Nephron (organoid): ENCODE measurements around the gene ZMYND8.
"Not testable (repeated sequence)": the region's sequence is repeated elsewhere in the genome, so short reads cannot be mapped to it uniquely, and the experiment has no call there.

ENCODE experiments used
- H3K27ac Mint-ChIP-seq, 3 experiments: 2 replicates each; pipeline ENCODE4 v1.8.0; 2020; ENCODE audit warnings: mixed read lengths in 3 of 3, mild to moderate bottlenecking in 2 of 3, moderate library complexity in 1 of 3
- H3K27me3 Mint-ChIP-seq: 2 replicates; pipeline ENCODE4 v1.8.0; 2021; ENCODE audit warnings: low read depth, mild to moderate bottlenecking, moderate library complexity, mixed read lengths
- H3K36me3 Mint-ChIP-seq: 2 replicates; pipeline ENCODE4 v1.8.0; 2020; ENCODE audit warnings: low read depth, mixed read lengths
- H3K4me1 Mint-ChIP-seq: 2 replicates; pipeline ENCODE4 v1.8.0; 2020; ENCODE audit warnings: mixed read lengths
- H3K4me3 Mint-ChIP-seq, 3 experiments: 2 replicates each; pipeline ENCODE4 v1.8.0; 2020; ENCODE audit warnings: mild to moderate bottlenecking in 3 of 3, mixed read lengths in 3 of 3, moderate library complexity in 2 of 3
- H3K9me3 Mint-ChIP-seq: 2 replicates; pipeline ENCODE4 v1.8.0; 2020; ENCODE audit warnings: mixed read lengths
- TF ChIP-seq, protein P1 (sequence below), 3 experiments: fragments of 200-600 bp; sonication (generic); IDR thresholded peaks; one replicate each; pipeline ENCODE4 v1.5.0; 2021; ENCODE audit warnings: antibody characterized with exemption in 3 of 3; ENCODE audit not compliant: unreplicated experiment in 3 of 3

Gene ZMYND8

DNA sequence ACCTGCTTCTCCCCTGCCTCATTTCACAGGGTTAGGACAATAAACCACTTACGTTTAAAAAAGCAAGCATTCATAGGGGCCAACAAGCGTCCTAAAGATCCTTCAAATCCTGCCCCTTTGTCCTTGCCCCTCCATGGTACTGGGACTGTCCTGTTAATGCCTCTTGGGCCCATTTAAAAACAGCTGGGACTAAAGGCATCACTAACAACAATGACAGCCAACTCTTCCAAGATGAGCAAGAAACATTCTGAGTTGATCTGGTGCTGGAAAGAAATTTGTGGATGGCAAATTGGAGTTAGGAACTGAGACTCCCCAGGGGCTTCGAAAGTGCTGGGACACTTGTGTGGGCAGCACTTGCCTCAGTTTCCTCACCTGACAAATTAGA is 93.4 kb downstream of the ZMYND8 start:
- TF ChIP-seq, protein P1, sequence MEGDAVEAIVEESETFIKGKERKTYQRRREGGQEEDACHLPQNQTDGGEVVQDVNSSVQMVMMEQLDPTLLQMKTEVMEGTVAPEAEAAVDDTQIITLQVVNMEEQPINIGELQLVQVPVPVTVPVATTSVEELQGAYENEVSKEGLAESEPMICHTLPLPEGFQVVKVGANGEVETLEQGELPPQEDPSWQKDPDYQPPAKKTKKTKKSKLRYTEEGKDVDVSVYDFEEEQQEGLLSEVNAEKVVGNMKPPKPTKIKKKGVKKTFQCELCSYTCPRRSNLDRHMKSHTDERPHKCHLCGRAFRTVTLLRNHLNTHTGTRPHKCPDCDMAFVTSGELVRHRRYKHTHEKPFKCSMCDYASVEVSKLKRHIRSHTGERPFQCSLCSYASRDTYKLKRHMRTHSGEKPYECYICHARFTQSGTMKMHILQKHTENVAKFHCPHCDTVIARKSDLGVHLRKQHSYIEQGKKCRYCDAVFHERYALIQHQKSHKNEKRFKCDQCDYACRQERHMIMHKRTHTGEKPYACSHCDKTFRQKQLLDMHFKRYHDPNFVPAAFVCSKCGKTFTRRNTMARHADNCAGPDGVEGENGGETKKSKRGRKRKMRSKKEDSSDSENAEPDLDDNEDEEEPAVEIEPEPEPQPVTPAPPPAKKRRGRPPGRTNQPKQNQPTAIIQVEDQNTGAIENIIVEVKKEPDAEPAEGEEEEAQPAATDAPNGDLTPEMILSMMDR (IDR thresholded peaks at IDR 0.05; ENCODE audit: unreplicated experiment in 3 of 3) = no peak
- no peaks in the 10 kb centered on the region for H3K27me3 Mint-ChIP-seq
- peaks cover 24% of the 10 kb centered on the region for H3K4me1 Mint-ChIP-seq
- H3K9me3 Mint-ChIP-seq = no peaks in the 10 kb centered on the region
- H3K27ac Mint-ChIP-seq = peak overlapping the region in 1 of 3 experiments; percentile 9
- H3K4me3 Mint-ChIP-seq = no peak overlapping the region
- H3K36me3 Mint-ChIP-seq = peaks cover 74% of the 10 kb centered on the region

DNA sequence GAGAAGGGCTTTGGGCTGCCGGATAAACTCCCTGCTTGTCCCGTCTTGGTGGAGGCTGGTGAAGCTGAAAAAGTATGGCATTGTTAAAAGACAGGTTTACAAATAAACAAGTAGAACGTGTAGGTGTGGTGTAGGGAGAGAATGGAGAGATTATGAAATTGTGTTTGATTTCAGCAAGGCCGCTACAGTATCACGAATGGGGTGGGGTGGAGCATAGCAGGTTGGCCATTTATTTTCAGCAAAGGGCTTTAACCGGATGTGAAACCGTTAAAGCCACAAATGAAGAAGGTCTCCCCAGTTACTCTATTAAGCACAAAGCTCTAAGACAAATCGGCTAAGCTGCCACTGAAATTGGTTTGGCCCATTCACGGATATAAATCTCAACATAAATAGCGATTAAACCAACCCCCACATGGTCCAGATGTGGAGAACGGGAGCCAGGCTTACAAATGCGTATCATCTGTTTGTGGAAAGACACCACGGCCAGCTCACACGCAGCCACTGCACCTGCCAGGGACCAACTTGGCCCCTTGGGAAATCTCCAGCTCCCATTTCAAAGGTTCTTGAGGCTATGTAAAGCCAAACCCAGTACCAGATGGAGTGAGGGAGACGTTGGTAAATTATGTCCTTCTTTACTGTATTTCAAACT is 94.0 kb downstream of the ZMYND8 start:
- TF ChIP-seq, protein P1 (IDR thresholded peaks at IDR 0.05; ENCODE audit: unreplicated experiment in 3 of 3) = no peak
- Mint-ChIP-seq H3K4me3 (no peak overlapping the region), H3K36me3 (peaks cover 72% of the 10 kb centered on the region), H3K9me3 (no peaks in the 10 kb centered on the region), H3K4me1 (peaks cover 24% of the 10 kb centered on the region), H3K27me3 (no peaks in the 10 kb centered on the region), H3K27ac (no peak overlapping the region)

DNA sequence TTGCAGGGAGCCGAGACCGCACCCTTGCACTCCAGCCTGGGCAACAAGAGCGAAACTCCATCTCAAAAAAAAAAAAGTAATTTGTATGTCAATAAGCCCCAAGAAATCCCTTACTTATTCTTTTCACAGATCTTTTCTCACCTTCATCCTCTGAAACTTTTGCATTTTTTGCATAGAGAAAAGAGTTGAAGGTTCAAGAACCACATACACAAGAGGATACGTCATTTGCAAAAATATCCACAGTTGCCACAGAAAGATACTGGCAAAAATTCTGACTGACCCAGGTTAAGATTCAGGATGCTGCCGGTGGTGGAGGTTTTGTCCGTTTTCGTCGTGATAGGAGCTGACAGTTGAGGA is 94.5 kb downstream of the ZMYND8 start:
- Mint-ChIP-seq H3K4me3 (no peak overlapping the region), H3K27me3 (no peaks in the 10 kb centered on the region), H3K4me1 (peaks cover 24% of the 10 kb centered on the region), H3K9me3 (no peaks in the 10 kb centered on the region), H3K36me3 (peaks cover 72% of the 10 kb centered on the region), H3K27ac (no peak overlapping the region)
- TF ChIP-seq, protein P1 (IDR thresholded peaks at IDR 0.05; ENCODE audit: unreplicated experiment in 3 of 3) = no peak

DNA sequence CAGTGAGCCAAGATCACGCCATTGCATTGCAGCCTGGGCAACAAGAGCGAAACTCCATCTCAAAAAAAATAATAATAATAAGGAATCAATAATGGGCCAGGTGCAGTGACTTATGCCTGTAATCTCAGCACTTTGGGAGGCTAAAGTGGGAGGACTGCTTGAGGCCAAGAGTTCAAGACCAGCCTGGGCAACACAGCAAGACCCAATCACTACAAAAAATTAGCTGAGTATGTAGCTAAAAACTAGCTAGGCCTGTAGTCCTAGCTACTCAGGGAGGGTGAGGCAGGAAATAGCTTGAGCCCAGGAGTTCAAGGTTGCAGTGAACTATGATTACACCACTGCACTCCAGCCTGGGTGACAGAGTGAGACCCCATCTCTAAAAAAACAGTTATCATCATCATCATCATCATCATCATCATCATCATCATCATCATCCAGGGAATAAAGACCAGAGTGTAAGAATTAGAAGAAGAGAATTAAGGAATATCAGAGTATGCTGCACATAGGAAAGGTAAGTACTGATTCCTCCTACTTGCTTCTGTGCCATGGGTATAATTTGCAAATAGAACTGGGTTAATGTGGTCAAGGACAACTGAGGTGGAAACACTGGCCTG is 95.2 kb downstream of the ZMYND8 start:
- not testable (repeated sequence) for H3K4me3 Mint-ChIP-seq, H3K27me3 Mint-ChIP-seq, H3K27ac Mint-ChIP-seq, H3K9me3 Mint-ChIP-seq
- H3K36me3 Mint-ChIP-seq = peaks cover 72% of the 10 kb centered on the region
- peaks cover 24% of the 10 kb centered on the region for H3K4me1 Mint-ChIP-seq

DNA sequence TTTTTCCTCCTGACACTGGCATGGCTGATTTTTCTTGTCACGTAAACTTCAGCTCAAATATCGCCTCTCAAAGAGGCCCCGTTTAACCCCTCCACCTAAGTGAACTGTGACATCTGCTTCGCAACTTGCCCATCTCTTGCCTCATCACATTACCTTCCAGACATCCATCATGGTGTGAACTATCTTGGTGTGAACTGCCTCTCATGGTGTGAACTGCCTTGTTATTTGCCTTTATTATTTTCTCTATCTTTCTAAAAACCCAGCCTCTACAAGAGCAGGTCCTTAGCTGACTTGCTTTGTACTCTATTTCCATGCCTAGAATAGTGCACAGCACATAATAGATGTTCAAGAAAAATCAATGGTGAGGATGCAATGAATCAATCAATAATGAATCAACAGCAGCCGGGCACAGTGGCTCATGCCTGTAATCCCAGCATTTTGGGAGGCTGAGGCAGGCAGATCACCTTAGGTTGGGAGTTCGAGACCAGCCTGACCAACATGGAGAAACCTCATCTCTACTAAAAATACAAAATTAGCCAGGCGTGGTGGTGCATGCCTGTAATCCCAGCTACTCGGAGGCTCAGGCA is 95.9 kb downstream of the ZMYND8 start:
- not testable (repeated sequence) for H3K27me3 Mint-ChIP-seq, H3K4me3 Mint-ChIP-seq, H3K9me3 Mint-ChIP-seq
- Mint-ChIP-seq H3K36me3 (peaks cover 69% of the 10 kb centered on the region), H3K4me1 (peaks cover 24% of the 10 kb centered on the region), H3K27ac (peak overlapping the region in 1 of 3 experiments; percentile 22)

DNA sequence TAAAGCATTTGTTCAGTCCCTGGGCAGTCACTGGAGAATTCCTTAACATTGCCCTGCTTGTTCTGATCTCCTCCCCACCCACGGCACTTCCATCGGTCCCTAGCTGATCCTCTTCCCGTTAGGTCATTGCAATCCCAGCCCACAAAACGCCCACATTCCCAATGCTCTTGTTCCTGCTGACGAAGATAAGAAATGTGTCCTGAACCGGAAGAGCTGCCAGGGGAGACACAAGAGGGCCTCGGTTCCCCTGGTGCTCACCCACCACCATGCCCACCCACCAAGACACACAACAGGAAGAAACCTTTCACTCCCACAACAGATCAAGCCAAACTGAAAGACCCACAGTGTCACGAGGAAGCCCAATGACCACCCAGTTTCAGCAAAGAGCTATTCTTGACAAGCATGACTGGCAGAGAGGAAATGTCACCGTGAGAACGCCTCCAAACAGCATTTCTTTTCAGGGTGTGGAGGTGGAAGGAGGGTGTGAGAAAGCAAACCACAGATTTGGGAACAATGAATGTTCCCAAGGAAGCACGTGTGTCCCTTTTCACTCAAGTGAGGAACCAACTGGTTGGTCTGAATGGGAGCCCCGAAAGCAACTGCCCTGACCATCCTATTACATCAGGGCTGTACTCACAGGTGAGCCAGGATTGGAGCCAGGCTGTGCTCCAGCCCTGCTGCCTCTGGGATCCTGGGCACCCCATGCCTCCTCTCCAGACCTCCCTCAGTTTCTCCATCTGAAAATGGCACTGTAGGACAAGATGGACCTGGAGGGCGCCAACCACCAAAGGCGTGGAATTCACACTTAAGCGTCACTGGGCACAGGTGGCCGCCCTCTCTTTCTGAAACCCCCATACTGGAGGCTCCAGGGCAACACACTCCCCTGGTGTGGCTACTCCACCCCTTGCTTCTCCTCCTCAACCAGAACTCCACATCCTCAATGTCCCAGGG is 97.5 kb downstream of the ZMYND8 start:
- Mint-ChIP-seq H3K9me3 (no peaks in the 10 kb centered on the region), H3K27ac (peak overlapping the region; percentile 20 to 67 (median 59)), H3K36me3 (peaks cover 71% of the 10 kb centered on the region), H3K4me1 (peaks cover 28% of the 10 kb centered on the region), H3K4me3 (no peak overlapping the region), H3K27me3 (no peaks in the 10 kb centered on the region)
- TF ChIP-seq, protein P1 (IDR thresholded peaks at IDR 0.05; ENCODE audit: unreplicated experiment in 3 of 3) = no peak
